CD4-positive, alpha-beta T cell treated with Interleukin-21 for 1 hour (primary cell): ENCODE measurements around the gene JMJD1C.

ENCODE experiments used
- DNase-seq: peaks from one replicate; pipeline ENCODE4 v3.0.0-alpha.2; 2020

JMJD1C gene

GRCh38 chr10:63477927-63478326 lies 12.2 kb upstream of the JMJD1C start:
- no peak for DNase-seq

- DNase-seq = no peak
Observed at GRCh38 chr10:63474488-63474887, 8.7 kb upstream of the JMJD1C start.

GRCh38 chr10:63470928-63471327 lies 5.2 kb upstream of the JMJD1C start:
- no peak for DNase-seq

GRCh38 chr10:63468947-63469346 lies 3.2 kb upstream of the JMJD1C start:
- no peak for DNase-seq

- no peak for DNase-seq
Observed at GRCh38 chr10:63467841-63468240, 2.1 kb upstream of the JMJD1C start.

GRCh38 chr10:63466144-63466935 lies 563 bp upstream of the JMJD1C start:
- DNase-seq = no peak

- no peak for DNase-seq
Observed at GRCh38 chr10:63464402-63465292, 1.1 kb downstream of the JMJD1C start.

GRCh38 chr10:63462442-63462841 lies 3.3 kb downstream of the JMJD1C start:
- no peak for DNase-seq

GRCh38 chr10:63458177-63458576 lies 7.6 kb downstream of the JMJD1C start:
- DNase-seq = no peak

GRCh38 chr10:63457594-63457993 lies 8.2 kb downstream of the JMJD1C start:
- DNase-seq = no peak

- no peak for DNase-seq
Observed at GRCh38 chr10:63456437-63457210, 9.2 kb downstream of the JMJD1C start.

GRCh38 chr10:63455507-63455906 lies 10.3 kb downstream of the JMJD1C start:
- no peak for DNase-seq

- no peak for DNase-seq
Observed at GRCh38 chr10:63454631-63455030, 11.1 kb downstream of the JMJD1C start.

GRCh38 chr10:63452524-63452923 lies 13.3 kb downstream of the JMJD1C start:
- DNase-seq = no peak

GRCh38 chr10:63446716-63447440 lies 18.9 kb downstream of the JMJD1C start:
- DNase-seq = no peak

GRCh38 chr10:63441404-63441803 lies 24.4 kb downstream of the JMJD1C start:
- DNase-seq = no peak

- DNase-seq = no peak
Observed at GRCh38 chr10:63439607-63440006, 26.2 kb downstream of the JMJD1C start.

GRCh38 chr10:63438506-63439498 lies 27.0 kb downstream of the JMJD1C start:
- no peak for DNase-seq

GRCh38 chr10:63437116-63437949 lies 28.4 kb downstream of the JMJD1C start:
- DNase-seq = no peak

GRCh38 chr10:63436225-63436624 lies 29.6 kb downstream of the JMJD1C start:
- DNase-seq = no peak
